ENCODE results near the gene KRTAP9-6.
"Not testable (repeated sequence)": the region's sequence is repeated elsewhere in the genome, so short reads cannot be mapped to it uniquely, and the experiment has no call there.

Gene KRTAP9-6

DNA sequence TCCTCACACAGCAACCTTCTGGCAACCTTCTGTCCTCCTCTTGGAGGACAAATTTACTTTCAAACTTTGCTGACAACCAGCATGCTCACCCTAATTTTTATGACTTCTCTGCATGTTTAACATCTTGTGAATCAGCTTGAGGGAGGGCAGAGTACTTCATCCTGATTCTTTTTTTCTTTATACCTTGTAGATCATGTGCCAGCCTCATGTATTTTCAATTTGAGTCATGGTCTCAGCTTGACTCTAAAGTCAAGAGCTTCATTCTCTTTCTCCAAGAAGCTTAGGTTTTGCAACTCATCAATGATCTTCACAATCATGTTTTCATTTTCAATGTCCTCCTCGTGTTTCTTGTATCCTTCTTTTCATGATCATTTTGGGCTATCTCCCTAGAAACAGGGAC is 6.7 kb downstream of the KRTAP9-6 start:
- DNase-seq, result no peak

DNA sequence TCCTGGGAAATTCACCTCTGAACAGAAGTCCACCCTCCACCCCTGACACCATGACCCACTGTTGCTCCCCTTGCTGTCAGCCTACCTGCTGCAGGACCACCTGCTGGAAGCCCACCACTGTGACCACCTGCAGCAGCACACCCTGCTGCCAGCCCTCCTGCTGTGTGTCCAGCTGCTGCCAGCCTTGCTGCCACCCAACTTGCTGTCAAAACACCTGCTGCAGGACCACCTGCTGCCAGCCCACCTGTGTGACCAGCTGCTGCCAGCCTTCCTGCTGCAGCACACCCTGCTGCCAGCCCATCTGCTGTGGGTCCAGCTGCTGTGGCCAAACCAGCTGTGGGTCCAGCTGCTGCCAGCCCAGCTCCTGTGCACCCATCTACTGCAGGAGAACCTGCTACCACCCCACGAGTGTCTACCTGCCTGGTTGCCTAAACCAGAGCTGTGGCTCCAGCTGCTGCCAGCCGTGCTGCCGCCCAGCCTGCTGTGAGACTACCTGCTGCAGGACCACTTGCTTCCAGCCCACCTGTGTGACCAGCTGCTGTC is 10.5 kb downstream of the KRTAP9-6 start, which contains the start of gene KRTAP9-7:
Gene KRTAP9-7, plus strand, starts transcription at position 51 of the 543 bp plus-strand sequence. Its CDS starts 0 bp downstream, at position 51.
- not testable (repeated sequence) for DNase-seq

- no peak for DNase-seq
These were observed 13.2 kb downstream of the KRTAP9-6 start for GRCh38 chr17:41278176-41278955.

DNA sequence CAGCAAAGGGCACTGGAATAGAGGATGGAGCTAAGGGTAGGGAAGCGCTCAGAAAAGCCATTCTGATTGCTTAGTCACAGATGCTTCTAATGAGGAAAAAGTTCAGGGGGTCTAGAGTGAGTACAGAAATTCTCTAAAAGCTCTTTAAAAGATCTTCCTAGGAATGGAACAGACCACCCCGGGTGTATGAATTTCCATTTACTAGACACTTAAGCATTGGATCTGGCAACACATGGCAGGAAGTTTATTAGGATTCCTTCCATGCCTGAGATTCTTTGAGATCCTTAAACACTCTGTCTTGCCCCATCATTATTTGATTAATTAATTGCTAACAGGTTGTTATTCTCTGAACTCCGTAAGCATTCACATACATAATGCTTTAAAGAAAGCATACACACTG is 18.9 kb downstream of the KRTAP9-6 start:
- DNase-seq, result no peak

DNA sequence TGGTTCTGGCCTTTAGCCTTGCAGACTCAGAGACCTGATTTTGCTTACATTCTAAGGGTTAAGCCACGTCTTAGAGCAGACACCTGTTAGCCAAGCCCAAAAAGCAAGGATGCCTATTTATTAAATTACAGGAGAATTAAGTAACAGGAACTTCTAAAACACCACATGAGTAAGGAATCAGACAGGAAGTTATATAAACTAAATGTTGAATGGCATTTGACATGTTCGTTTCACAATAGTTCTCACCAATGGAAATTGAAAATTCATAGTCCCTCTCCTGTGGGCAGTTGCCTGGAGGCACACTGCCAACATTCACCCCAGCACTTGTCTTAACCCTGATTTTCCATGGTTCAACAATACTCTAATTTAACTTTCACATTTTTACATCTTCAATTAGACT is 19.4 kb downstream of the KRTAP9-6 start:
- no peak for DNase-seq

DNA sequence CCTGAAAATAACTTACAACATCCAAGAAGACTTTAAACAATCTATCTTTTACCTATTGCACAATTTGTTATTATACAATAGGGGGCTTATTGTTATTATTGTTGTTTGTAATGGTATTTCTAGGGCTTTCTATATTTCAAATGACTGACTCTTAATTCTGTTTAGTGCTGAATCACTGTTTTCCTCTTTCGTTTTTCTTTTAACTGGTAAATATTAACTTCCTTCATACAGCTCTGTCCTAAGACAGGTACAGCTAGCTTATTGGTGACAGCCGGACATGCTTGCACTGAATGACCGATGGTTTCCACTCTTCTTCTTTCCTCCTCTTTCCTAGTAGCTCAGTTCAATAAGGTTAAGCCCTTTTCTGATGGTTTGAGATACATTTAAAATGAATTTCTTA is 21.9 kb downstream of the KRTAP9-6 start:
- no peak for DNase-seq

GRCh38 chr17:41294016-41294415 is 28.8 kb downstream of the KRTAP9-6 start:
- no peak for DNase-seq

- no peak for DNase-seq
These were observed 31.7 kb downstream of the KRTAP9-6 start for GRCh38 chr17:41296846-41297245.

DNA sequence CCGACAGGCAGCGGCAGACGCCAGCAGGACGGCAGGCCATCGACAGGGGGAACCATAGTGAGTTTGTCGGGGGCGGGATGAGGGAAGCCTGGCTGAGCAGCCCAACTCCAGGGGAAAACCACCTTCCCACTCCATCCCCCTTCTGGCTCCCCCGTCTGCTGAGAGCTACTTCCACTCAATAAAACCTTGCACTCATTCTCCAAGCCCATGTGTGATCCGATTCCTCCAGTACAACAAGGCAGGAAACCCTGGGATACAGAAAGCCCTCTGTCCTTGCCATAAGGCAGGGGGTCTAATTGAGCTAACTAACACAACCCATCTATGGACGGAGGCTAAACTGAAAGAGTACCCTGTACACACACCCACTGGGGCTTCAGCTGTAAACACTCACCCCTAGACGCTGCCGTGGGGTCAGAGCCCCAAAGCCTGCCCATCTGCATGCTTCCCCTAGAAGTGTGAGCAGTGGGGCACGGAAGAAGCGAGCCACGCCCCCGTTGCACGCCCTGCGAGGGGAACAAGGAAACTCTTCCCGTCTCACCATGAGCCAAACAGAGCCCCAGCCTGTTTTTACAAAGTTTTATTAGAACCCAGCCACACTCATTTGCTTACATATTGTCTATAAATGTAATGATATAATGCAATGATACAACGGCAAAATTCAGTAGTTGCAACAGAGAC is 33.4 kb downstream of the KRTAP9-6 start:
- DNase-seq, result no peak

- no peak for DNase-seq
These were observed 36.1 kb downstream of the KRTAP9-6 start for GRCh38 chr17:41301204-41301790.

DNA sequence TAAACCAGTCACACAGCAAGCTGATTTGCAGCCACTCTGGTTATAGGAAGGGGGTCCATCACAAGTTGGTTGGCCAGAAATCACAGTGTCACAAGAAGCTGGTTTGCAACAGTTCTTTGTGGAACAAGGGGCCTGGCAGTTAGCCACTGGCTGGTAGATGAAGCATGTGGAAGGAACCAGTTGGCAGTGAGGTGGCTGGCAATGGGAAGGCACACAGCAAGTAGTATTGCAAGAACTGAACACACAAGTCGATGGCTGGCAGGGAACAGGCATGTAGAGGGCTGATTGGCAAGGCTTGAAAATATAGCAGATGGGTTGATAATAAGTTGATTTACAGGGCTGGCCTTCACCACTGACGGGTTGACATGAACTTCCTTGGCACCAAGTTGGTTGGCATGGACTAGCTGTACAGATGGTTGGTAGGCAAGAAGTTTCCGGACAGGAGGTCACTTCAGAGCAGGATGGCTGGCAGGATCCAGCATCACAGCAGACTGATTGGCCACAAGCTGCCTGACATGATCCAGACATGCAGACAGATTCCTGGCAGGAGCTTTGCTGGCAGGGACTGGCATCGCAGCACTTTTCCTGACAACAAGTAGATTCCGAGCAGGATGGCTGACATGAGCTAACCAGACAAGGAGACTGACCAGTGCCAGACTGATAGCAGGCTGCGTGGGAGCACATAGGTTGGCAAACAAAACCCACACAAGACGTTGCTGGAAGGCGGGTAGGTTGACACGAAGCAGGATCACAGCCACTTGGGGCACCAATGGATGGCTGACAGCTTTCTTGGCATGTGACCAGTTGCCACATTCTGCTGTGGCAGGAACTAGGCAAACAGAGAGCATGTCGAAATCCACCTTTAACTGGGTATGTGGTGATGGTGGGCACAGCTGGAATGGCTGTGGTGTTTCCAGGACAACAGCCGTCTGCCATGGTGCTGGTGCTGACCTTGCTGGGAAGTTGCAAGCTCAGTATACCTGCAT is 37.0 kb downstream of the KRTAP9-6 start, which contains the start of gene KRTAP29-1:
Gene KRTAP29-1, minus strand, starts transcription at position 936 of the 986 bp plus-strand sequence. Its CDS starts 0 bp downstream, at position 936.
- DNase-seq, result no peak

GRCh38 chr17:41302981-41303380 is 37.8 kb downstream of the KRTAP9-6 start:
- no peak for DNase-seq

DNA sequence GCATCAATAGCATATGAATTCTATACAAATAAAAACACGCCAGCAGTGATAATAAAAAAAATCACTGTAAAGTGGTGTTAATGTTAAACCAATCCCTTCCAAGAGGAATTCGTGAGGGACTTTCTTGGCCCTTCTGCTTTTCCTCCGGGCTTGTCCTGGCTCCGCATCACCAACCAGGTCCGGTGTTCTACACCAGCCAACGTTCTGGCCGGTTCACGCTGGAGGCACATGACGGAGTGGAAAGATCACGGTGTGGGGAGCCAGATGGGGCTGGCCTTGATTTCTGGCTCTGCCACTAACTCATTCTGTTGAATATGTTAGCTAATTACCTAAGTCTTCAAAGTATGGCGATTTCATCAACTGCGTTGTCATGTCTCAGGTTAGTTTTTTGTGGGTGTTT is 38.9 kb downstream of the KRTAP9-6 start:
- no peak for DNase-seq

GRCh38 chr17:41307647-41308046 is 42.5 kb downstream of the KRTAP9-6 start:
- DNase-seq, result no peak

- no peak for DNase-seq
These were observed 43.2 kb downstream of the KRTAP9-6 start for GRCh38 chr17:41308251-41308917.

- no peak for DNase-seq
These were observed 43.8 kb downstream of the KRTAP9-6 start, which contains the start of gene KRTAP16-1 for GRCh38 chr17:41308918-41309359. Gene KRTAP16-1, minus strand, starts transcription at chr17:41309309. Its CDS starts 56 bp downstream, at chr17:41309253.

DNA sequence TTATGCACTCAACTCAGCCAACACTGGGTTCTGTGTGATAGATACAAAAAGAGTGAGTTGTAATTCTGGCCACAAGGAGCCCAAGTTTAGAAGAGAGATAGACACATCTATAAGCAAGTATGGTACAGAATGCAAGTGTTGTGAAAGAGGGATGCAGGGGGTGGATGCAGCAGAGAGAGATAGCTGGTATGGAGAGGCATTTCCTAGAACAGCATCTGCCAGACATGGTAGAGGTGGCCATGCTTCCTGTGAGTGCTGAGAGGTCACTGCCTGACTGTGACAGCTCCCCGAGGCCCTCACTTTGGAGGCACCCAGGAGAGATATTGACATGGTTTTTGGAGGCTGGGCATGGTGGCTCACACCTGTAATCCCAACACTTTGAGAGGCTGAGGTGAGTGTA is 45.9 kb downstream of the KRTAP9-6 start:
- DNase-seq, result no peak

DNA sequence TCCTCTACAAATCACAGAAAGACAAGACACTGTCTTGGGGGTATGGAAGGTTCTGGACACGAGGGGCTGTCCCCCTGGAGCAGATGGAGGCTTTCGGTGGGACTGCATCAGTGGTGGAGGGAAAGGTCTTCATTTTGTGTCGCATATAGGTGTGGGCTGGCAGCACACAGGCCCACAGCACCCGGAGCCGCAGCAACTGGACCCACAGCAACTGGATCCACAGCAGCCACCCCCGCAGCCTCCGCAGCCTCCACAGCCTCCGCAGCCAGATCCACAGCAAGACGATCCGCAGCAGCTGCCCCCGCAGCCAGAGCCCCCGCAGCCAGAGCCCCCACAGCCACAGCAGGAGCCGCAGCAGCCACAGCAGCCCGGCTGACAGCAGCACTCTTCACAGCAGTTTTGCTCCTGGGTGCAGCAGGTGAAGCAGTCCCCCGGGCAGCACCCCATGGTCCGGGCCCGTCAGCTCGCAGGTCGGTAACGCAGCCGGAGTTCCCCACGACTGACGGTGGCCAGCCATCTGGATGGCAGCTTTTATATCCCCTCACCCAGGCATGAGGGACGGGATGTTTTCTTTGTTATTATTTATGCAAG is 50.1 kb downstream of the KRTAP9-6 start, which contains the start of gene KRTAP17-1:
Gene KRTAP17-1, minus strand, starts transcription at position 507 of the 591 bp plus-strand sequence. Its CDS starts 60 bp downstream, at position 447.
- DNase-seq, result no peak
